OCI-LY7 (cell line): ENCODE data around the gene GH1. TPM values are rescaled to one million over a fixed set of nuclear protein-coding genes. Genes with fewer than 3 reads are reported as not detected.
"Not testable (repeated sequence)": the region's sequence is repeated elsewhere in the genome, so short reads cannot be mapped to it uniquely, and the experiment has no call there.

Experiments
- BruUV-seq: library from RNA; stranded (reverse); fragments of 400-500 nt; replicated peaks from 2 replicates; lab custom pipeline; 2021; lab: Mats Ljungman, UMichigan
- CTCF ChIA-PET: fragments of 300-600 bp; sonication (Branson Sonifier 250); formaldehyde crosslinking; loops from one replicate; lab custom pipeline; 2022; ENCODE audit warnings: antibody characterized with exemption; ENCODE audit not compliant: unreplicated experiment; lab: Charles Lee
- POLR2A ChIA-PET: fragments of 300-600 bp; sonication (Branson Sonifier 250); formaldehyde crosslinking; loops from one replicate; lab custom pipeline; 2022; ENCODE audit warnings: antibody characterized with exemption; lab: Charles Lee
- DNase-seq: peaks from one replicate; pipeline ENCODE4 v3.0.0-alpha.2; 2015; ENCODE audit warnings: low spot score
- H2AFZ ChIP-seq: fragments of 200-600 bp; sonication (generic), shearing (Covaris generic); 2 replicates; pipeline ENCODE4 v1.6.1; 2014; ENCODE audit warnings: mild to moderate bottlenecking, antibody characterized with exemption, low read length, moderate library complexity
- H3K27ac ChIP-seq: fragments of 200-600 bp; sonication (generic); 2 replicates; pipeline ENCODE4 v1.5.1; 2014; ENCODE audit warnings: mixed run types, low read depth, mild to moderate bottlenecking, moderate library complexity, low read length, inconsistent platforms; ENCODE audit not compliant: poor library complexity, severe bottlenecking
- H3K36me3 ChIP-seq: fragments of 200-600 bp; sonication (generic); 2 replicates; pipeline ENCODE4 v1.6.1; 2014; ENCODE audit warnings: mild to moderate bottlenecking, antibody characterized with exemption, low read length, moderate library complexity, mixed read lengths; ENCODE audit not compliant: insufficient read depth
- H3K4me1 ChIP-seq: fragments of 200-600 bp; sonication (generic); 2 replicates; pipeline ENCODE4 v1.5.1; 2014; ENCODE audit warnings: mild to moderate bottlenecking, low read length; ENCODE audit not compliant: insufficient read depth, poor library complexity, severe bottlenecking
- H3K4me2 ChIP-seq: fragments of 200-600 bp; sonication (generic); 2 replicates; pipeline ENCODE4 v1.6.1; 2014; ENCODE audit warnings: mild to moderate bottlenecking, low read length
- H3K4me3 ChIP-seq: fragments of 200-600 bp; sonication (generic); 2 replicates; pipeline ENCODE4 v1.5.1; 2014; ENCODE audit warnings: mild to moderate bottlenecking, low read depth, low read length; ENCODE audit not compliant: poor library complexity, severe bottlenecking
- H3K79me2 ChIP-seq: fragments of 200-600 bp; sonication (generic); 2 replicates; pipeline ENCODE4 v1.6.1; 2016; ENCODE audit warnings: low read depth, mild to moderate bottlenecking, low read length, moderate library complexity, mixed read lengths; ENCODE audit not compliant: insufficient read depth
- H3K9me2 ChIP-seq: fragments of 200-600 bp; sonication (generic); 2 replicates; pipeline ENCODE4 v1.6.1; 2016; ENCODE audit warnings: mild to moderate bottlenecking, low read length, mixed read lengths; ENCODE audit not compliant: insufficient read depth
- H3K9me3 ChIP-seq: fragments of 200-600 bp; sonication (generic); 2 replicates; pipeline ENCODE4 v1.6.1; 2014; ENCODE audit warnings: mild to moderate bottlenecking, mixed run types, low read length, mixed read lengths
- H4K20me1 ChIP-seq: fragments of 200-600 bp; sonication (generic); 2 replicates; pipeline ENCODE4 v1.6.1; 2014; ENCODE audit warnings: mild to moderate bottlenecking, antibody characterized with exemption, low read length, moderate library complexity, mixed read lengths; ENCODE audit not compliant: insufficient read depth
- CTCF ChIP-seq: fragments of 200-600 bp; sonication (generic); conservative IDR thresholded peaks from 2 replicates; pipeline ENCODE4 v1.5.1; 2014; ENCODE audit warnings: mild to moderate bottlenecking, antibody characterized with exemption, low read length, moderate library complexity, mixed read lengths
- EZH2phosphoT487 ChIP-seq: fragments of 200-600 bp; sonication (generic); IDR thresholded peaks from 2 replicates; pipeline ENCODE4 v1.6.1; 2018; ENCODE audit warnings: low read depth, borderline replicate concordance, mild to moderate bottlenecking, mixed run types, antibody characterized with exemption, low read length, moderate library complexity, mixed read lengths
- intact Hi-C: fragments of 100-400 bp; cut with micrococcal nuclease; formaldehyde crosslinking; loops from one replicate; pipeline ENCODE4 v1.10.0; 2022; ENCODE audit not compliant: unreplicated experiment
- total RNA-seq, 2 experiments: library from RNA; depleted of rRNA in 1 of 2; stranded (reverse); fragments of >200 nt in 1 of 2; shearing (Covaris generic) in 1 of 2; gene quantifications; 2 replicates each; pipeline ENCODE4 v1.2.3, GENCODE V29; 2014 to 2022

The GH1 gene
- total RNA-seq, 2 experiments from 2014 or later, result 4.3 TPM; not detected in 1

- Histone ChIP-seq H3K79me2 (no peaks in the 10 kb centered on the region), H3K36me3 (no peaks in the 10 kb centered on the region), H2AFZ (no peak within 1 kb of the TSS), H3K27ac (no peak within 1 kb of the TSS), H3K4me2 (no peak within 1 kb of the TSS), H3K9me2 (no peaks in the 10 kb centered on the region), H3K9me3 (no peaks in the 10 kb centered on the region), H4K20me1 (no peaks in the 10 kb centered on the region), H3K4me3 (no peak within 1 kb of the TSS), H3K4me1 (no peaks in the 10 kb centered on the region)
- ChIA-PET CTCF (no interaction called here), POLR2A (no interaction called here)
- peak; percentile 69 for TF ChIP-seq CTCF
- TF ChIP-seq EZH2phosphoT487, result no peak
- intact Hi-C loops, result no loop called here
- peak; percentile 61 for DNase-seq
- no TSS peak for BruUV-seq
Measured at GRCh38 chr17:63881935-63882601, 36.6 kb downstream of the GH1 start, which contains the start of gene GH2. Gene GH2 (minus strand): TSS chr17:63881944. CDS start chr17:63881801, 143 bp downstream.

- H3K4me1 ChIP-seq, H3K79me2 ChIP-seq, H3K36me3 ChIP-seq, CTCF ChIA-PET, H3K4me3 ChIP-seq, DNase-seq, H3K27ac ChIP-seq, intact Hi-C loops, H2AFZ ChIP-seq, BruUV-seq, H3K9me3 ChIP-seq, H3K4me2 ChIP-seq, H3K9me2 ChIP-seq, H4K20me1 ChIP-seq: not testable (repeated sequence)
- POLR2A ChIA-PET, result interaction anchor here (0.6 kb wide), 1 partner anchor 141 kb away, joined by 3 read pairs; no protein-coding TSS in a partner anchor
Measured at GRCh38 chr17:63881337-63881736, 37.3 kb downstream of the GH1 start.

- POLR2A ChIA-PET, result interaction anchor here (0.6 kb wide), 1 partner anchor 142 kb away, joined by 3 read pairs; no protein-coding TSS in a partner anchor
- TF ChIP-seq CTCF, result no peak
- no peak for TF ChIP-seq EZH2phosphoT487
- H3K4me1 ChIP-seq, result no peaks in the 10 kb centered on the region
Measured at GRCh38 chr17:63880706-63881105, 37.9 kb downstream of the GH1 start.

GRCh38 chr17:63878413-63878812 lies 40.2 kb downstream of the GH1 start:
- CTCF ChIA-PET, H2AFZ ChIP-seq, BruUV-seq, H3K79me2 ChIP-seq, H4K20me1 ChIP-seq, H3K36me3 ChIP-seq, H3K4me1 ChIP-seq, H3K4me2 ChIP-seq, H3K27ac ChIP-seq, DNase-seq, H3K9me2 ChIP-seq, H3K9me3 ChIP-seq, H3K4me3 ChIP-seq, intact Hi-C loops: not testable (repeated sequence)
- POLR2A ChIA-PET, result interaction anchor here (0.6 to 2.2 kb wide), 3 partner anchors 10 to 114 kb away, joined by 3 to 4 read pairs (median 4); no protein-coding TSS in a partner anchor

More at GRCh38 chr17:63880706-63881105, 37.9 kb downstream of the GH1 start:
- Histone ChIP-seq H3K4me2 (no peak overlapping the region), H3K9me2 (no peaks in the 10 kb centered on the region), H3K9me3 (no peaks in the 10 kb centered on the region), H3K79me2 (no peaks in the 10 kb centered on the region), H3K4me3 (no peak overlapping the region), H3K27ac (no peak overlapping the region), H3K36me3 (no peaks in the 10 kb centered on the region), H2AFZ (no peak overlapping the region), H4K20me1 (no peaks in the 10 kb centered on the region)
- BruUV-seq, result no TSS peak
- CTCF ChIA-PET, result no interaction called here
- intact Hi-C loops, result no loop called here
- no peak for DNase-seq

GRCh38 chr17:63874693-63875092 lies 43.9 kb downstream of the GH1 start:
- H3K4me2 ChIP-seq, H3K4me1 ChIP-seq, H2AFZ ChIP-seq, DNase-seq, H3K27ac ChIP-seq, POLR2A ChIA-PET, H3K9me3 ChIP-seq, BruUV-seq, H4K20me1 ChIP-seq, H3K4me3 ChIP-seq, H3K9me2 ChIP-seq, H3K79me2 ChIP-seq, CTCF ChIA-PET, intact Hi-C loops, H3K36me3 ChIP-seq: not testable (repeated sequence)
